DOHH2 (cell line): ENCODE data around the gene PXN.
"Not testable (repeated sequence)": the region's sequence is repeated elsewhere in the genome, so short reads cannot be mapped to it uniquely, and the experiment has no call there.

ENCODE experiments used
- H3F3A ChIP-seq: fragments of 200-600 bp; sonication (generic), shearing (Covaris generic); 2 replicates; pipeline ENCODE4 v1.6.0; 2016; ENCODE audit warnings: antibody characterized with exemption, mild to moderate bottlenecking; ENCODE audit not compliant: control insufficient read depth, insufficient read depth
- H3K27ac ChIP-seq: fragments of 200-600 bp; sonication (generic); 2 replicates; pipeline ENCODE4 v1.5.1; 2014; ENCODE audit warnings: low read depth, mild to moderate bottlenecking, low read length, moderate library complexity
- H3K27me3 ChIP-seq: fragments of 200-600 bp; sonication (generic); 2 replicates; pipeline ENCODE4 v1.6.1; 2014; ENCODE audit warnings: mild to moderate bottlenecking, low read length, mixed read lengths; ENCODE audit not compliant: control insufficient read depth
- H3K36me3 ChIP-seq: fragments of 200-600 bp; sonication (generic); 2 replicates; pipeline ENCODE4 v1.6.1; 2014; ENCODE audit warnings: mild to moderate bottlenecking, low read length, moderate library complexity, mixed read lengths; ENCODE audit not compliant: control insufficient read depth
- H3K4me1 ChIP-seq: fragments of 200-600 bp; sonication (generic); 2 replicates; pipeline ENCODE4 v1.6.1; 2014; ENCODE audit warnings: mild to moderate bottlenecking, low read length, mixed read lengths; ENCODE audit not compliant: control insufficient read depth
- H3K4me2 ChIP-seq: fragments of 200-600 bp; sonication (generic); 2 replicates; pipeline ENCODE4 v1.6.0; 2014; ENCODE audit warnings: mild to moderate bottlenecking, low read length, moderate library complexity
- H3K4me3 ChIP-seq: fragments of 200-600 bp; sonication (generic); 2 replicates; pipeline ENCODE4 v1.5.1; 2014; ENCODE audit warnings: mild to moderate bottlenecking, low read length, mixed read lengths
- H3K79me2 ChIP-seq: fragments of 200-600 bp; sonication (generic); 2 replicates; pipeline ENCODE4 v1.6.1; 2014; ENCODE audit warnings: mild to moderate bottlenecking, low read length, mixed read lengths; ENCODE audit not compliant: control insufficient read depth
- H3K9me2 ChIP-seq: fragments of 200-600 bp; sonication (generic); replicated peaks from 2 replicates; pipeline ENCODE4 v1.6.1; 2014; ENCODE audit warnings: mild to moderate bottlenecking, low read length, mixed read lengths; ENCODE audit not compliant: control insufficient read depth
- H3K9me3 ChIP-seq: fragments of 200-600 bp; sonication (generic); 2 replicates; pipeline ENCODE4 v1.6.1; 2014; ENCODE audit warnings: antibody characterized with exemption, low read length, mixed read lengths; ENCODE audit not compliant: control insufficient read depth, insufficient read depth
- H4K20me1 ChIP-seq: fragments of 200-600 bp; sonication (generic); 2 replicates; pipeline ENCODE4 v1.6.0; 2014; ENCODE audit warnings: low read depth, mild to moderate bottlenecking, antibody characterized with exemption, low read length, moderate library complexity; ENCODE audit not compliant: control insufficient read depth, insufficient read depth
- CTCF ChIP-seq: fragments of 200-600 bp; sonication (generic); IDR thresholded peaks from one replicate; pipeline ENCODE4 v1.5.1; 2014; ENCODE audit warnings: antibody characterized with exemption, mild to moderate bottlenecking, low read depth, low read length; ENCODE audit not compliant: poor library complexity, severe bottlenecking
- EZH2phosphoT487 ChIP-seq: fragments of 200-600 bp; sonication (generic); IDR thresholded peaks from 2 replicates; pipeline ENCODE4 v1.6.1; 2017; ENCODE audit warnings: borderline replicate concordance, mild to moderate bottlenecking, antibody characterized with exemption, low read length, moderate library complexity, mixed read lengths

The PXN gene

DNA sequence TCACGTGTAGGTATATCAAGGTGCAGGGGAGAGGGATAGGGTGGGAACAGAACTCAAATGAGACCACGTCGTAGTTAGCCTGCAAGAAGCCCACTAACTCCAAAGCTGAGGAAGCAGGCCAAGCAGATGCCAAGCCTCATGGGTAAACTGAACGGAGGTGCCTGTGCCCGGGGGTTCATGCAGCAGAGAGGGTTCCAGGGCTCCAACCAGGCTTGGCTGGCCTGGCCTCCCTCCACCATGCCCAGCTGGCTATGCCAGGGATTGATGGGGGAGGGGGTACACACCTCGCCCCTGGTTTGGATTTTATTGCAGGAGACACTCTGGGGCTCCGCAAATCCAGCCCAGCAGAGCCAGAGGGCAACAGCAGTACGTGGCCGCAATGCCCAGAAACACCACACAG lies 27.3 kb downstream of the PXN start:
- H3K27me3 ChIP-seq, result no peaks in the 10 kb centered on the region
- no peaks in the 10 kb centered on the region for H3K36me3 ChIP-seq
- no peaks in the 10 kb centered on the region for H3F3A ChIP-seq
- no peaks in the 10 kb centered on the region for H3K79me2 ChIP-seq
- H3K9me2 ChIP-seq, result no peaks in the 10 kb centered on the region
- no peak overlapping the region for H3K4me3 ChIP-seq
- TF ChIP-seq EZH2phosphoT487 (no peak), CTCF (no peak)
- no peaks in the 10 kb centered on the region for H3K9me3 ChIP-seq
- H3K4me2 ChIP-seq, result no peak overlapping the region
- H3K27ac ChIP-seq, result no peak overlapping the region
- H4K20me1 ChIP-seq, result no peaks in the 10 kb centered on the region
- peaks cover 8% of the 10 kb centered on the region for H3K4me1 ChIP-seq

DNA sequence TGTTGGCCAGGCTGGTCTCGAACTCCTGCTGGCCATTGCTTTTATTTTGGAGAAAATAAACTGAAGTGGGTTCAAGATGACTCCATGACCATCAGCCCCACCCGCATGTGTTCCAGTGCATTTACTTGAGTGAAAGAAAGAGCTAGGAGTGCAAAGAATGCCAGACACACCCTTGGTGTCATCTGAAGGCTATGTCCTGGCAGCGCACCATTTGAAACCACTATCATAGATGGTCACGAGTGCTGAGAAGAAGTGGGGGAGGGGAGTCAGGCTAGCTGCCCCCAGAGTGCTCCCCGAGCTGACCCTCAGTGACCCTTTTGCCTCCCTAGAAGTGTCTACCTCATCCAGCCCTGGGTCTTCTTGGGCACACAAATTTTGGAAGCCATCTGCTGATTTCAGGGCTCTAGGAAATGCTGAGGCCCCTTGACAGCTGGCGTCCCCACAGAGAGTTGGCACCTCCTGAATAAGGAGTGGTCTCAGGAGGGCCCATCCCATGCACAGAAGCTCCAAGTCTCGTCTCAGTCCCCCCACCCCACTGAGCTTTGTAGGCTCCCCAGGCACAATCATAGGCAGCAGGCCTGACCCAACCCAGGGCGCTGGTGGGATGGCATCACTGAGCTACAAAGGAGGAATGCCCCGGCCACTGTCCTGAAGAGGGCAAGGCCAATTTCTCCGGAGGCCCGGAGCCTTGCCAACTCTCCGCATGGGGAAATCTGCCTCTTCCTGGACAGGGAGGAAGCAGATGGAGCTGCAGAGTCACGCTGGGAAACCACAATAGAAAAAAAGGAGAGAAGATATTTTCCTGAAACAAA lies 28.0 kb downstream of the PXN start:
- TF ChIP-seq EZH2phosphoT487 (no peak), CTCF (no peak)
- H3K36me3 ChIP-seq, result no peaks in the 10 kb centered on the region
- H3K27me3 ChIP-seq, result no peaks in the 10 kb centered on the region
- no peaks in the 10 kb centered on the region for H3F3A ChIP-seq
- H3K4me3 ChIP-seq, result no peak overlapping the region
- H3K4me1 ChIP-seq, result peaks cover 8% of the 10 kb centered on the region
- no peak overlapping the region for H3K4me2 ChIP-seq
- no peaks in the 10 kb centered on the region for H3K9me3 ChIP-seq
- H4K20me1 ChIP-seq, result no peaks in the 10 kb centered on the region
- H3K79me2 ChIP-seq, result no peaks in the 10 kb centered on the region
- no peaks in the 10 kb centered on the region for H3K9me2 ChIP-seq
- no peak overlapping the region for H3K27ac ChIP-seq

GRCh38 chr12:120236809-120237208 lies 28.7 kb downstream of the PXN start:
- not testable (repeated sequence) for H3K79me2 ChIP-seq, H3K4me1 ChIP-seq, H4K20me1 ChIP-seq, H3K4me2 ChIP-seq, H3K9me3 ChIP-seq, H3K27me3 ChIP-seq, H3K27ac ChIP-seq, H3F3A ChIP-seq, H3K36me3 ChIP-seq, H3K9me2 ChIP-seq, H3K4me3 ChIP-seq

DNA sequence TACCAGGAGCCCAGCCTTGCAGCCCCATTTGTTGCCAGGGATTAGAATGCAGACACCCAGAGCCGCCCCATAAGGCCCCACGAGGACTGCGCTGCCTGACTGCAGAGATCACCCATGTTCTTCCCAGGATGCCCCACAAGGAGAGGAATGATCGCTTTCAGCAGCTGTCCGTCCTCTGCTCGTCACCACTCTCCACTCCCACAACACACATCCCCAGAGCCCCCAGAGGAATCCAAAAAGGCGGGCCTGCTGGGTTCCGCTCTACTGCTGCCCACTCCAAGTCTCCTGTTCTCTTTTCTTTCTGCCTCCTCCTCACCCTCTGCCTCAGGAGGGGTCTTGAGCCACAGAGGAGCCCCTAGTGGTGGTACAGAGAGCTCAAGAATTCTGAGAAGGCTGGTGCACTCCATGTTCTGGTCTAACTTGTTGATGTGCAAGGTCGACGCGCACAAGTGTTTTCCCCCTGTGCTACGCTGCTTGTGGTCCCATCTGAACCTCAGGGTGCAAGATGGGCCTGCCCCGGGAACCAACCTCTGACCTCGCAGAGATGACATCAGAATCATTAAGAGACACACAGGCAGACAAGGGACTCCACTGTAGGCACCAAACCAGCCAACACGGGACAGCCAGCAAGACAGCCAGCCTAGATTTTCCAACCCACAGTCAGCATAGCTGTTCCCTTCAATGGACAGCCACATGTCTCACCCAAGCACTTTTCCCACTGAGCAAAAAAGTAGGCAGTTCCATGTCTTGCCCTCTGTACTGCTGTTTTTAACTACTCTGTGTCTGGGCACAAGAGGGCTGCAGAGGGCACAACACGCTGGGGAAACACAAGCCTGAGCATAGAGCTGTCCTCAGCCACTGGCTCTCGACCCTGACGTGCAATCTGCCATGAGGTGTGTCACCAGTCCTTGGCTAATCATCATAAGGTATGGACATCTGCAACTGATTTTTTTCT lies 29.9 kb downstream of the PXN start:
- H3K4me1 ChIP-seq, result peaks cover 16% of the 10 kb centered on the region
- TF ChIP-seq CTCF, result peak; percentile 52
- TF ChIP-seq EZH2phosphoT487, result no peak
- H3F3A ChIP-seq, result no peaks in the 10 kb centered on the region
- no peaks in the 10 kb centered on the region for H3K27me3 ChIP-seq
- H3K4me3 ChIP-seq, result no peak overlapping the region
- no peaks in the 10 kb centered on the region for H3K9me2 ChIP-seq
- H3K4me2 ChIP-seq, result no peak overlapping the region
- H3K79me2 ChIP-seq, result no peaks in the 10 kb centered on the region
- no peak overlapping the region for H3K27ac ChIP-seq
- no peaks in the 10 kb centered on the region for H4K20me1 ChIP-seq
- no peaks in the 10 kb centered on the region for H3K36me3 ChIP-seq
- no peaks in the 10 kb centered on the region for H3K9me3 ChIP-seq
